CD4-positive, alpha-beta T cell treated with Interleukin-17A for 1 hour (primary cell): ENCODE measurements around the gene ACBD6.

Experiments used
- DNase-seq: peaks from one replicate; pipeline ENCODE4 v3.0.0-alpha.2; 2020

Gene ACBD6

GRCh38 chr1:180251526-180252305 lies 250.7 kb downstream of the ACBD6 start:
- no peak for DNase-seq

- DNase-seq: no peak
Observed at GRCh38 chr1:180250883-180251509, 251.4 kb downstream of the ACBD6 start.

- DNase-seq: no peak
Observed at GRCh38 chr1:180250499-180250770, 251.9 kb downstream of the ACBD6 start.

DNA sequence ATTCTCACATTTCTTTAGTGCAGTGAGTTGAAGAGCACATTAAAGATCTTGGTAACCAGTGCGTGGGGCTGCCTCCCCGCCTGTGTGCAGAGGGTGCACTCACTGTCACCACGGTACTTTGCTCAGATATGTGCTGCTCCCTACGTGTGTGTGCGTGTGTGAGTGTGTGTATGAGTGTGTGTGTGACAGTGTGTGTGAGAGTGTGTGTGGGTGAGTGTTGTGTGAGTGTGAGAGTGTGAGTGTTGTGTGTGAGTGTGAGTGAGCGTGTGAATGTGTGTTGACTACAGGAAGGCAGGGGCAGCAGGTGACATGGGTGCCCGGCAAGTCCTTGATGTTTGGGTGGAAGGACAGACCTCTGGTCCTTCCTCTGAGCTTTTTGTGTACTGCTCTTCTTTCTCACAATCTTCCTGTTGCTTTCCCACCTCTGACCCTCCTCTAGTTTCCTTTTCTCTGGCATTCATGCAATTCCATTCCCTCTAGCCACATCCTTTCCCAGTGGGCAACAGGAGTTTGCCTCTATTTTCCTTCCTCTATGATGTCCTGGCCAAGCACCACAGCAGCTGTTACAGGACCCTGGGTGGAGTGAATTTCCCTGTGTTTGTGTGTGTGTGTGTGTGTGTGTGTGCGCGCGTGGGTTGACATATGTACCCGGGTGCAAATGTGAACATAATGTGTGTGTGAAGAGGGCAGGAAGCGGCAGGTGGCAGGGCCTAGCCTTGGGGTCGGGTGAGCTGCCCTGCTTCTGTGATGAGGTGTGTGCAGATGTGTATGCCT lies 252.5 kb downstream of the ACBD6 start:
- no peak for DNase-seq

DNA sequence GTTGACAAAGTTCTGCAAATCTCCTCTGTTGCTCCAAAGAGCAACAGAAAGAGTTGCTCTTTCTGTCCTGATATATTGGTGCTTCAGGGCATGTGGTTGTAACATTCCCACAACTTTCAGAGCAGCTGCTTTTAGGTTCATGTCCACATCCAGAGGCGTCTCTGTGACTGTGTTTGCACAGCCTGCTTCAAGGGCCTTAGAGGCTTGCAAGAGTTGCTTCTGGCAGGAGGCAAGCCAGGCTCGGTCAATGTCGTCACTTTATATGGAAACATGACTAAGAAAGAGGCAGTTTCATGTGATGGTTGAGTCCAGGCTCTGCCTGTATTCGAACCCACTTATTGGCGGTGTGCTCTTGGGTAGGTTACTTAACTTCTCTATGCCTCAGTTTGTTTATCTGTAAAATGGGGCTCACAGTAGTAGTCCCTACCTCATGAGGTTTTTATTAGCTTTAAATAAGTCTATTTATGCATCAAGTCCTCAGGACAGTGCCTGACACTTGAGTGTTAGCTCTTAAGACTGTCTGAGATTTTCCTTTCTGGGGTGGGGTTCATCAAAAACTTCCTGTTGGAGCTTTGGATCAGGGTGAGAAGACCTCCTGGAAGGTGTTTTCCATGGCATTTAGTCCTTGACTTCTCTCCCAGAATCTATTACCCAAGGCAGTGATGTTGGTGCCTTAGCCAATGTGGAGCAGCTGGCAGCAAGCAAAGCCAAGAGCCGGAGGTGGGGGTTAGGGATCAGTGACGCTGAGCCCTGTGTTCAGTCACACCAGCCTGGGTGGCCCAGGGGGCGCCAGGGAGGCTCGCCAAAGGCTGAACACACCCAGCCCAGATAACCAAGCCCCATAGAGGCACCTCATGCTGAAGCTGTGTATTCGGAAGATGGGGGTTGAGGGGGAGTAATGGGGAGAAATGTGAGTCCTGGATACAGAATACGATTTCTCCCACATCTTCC lies 253.4 kb downstream of the ACBD6 start:
- no peak for DNase-seq

DNA sequence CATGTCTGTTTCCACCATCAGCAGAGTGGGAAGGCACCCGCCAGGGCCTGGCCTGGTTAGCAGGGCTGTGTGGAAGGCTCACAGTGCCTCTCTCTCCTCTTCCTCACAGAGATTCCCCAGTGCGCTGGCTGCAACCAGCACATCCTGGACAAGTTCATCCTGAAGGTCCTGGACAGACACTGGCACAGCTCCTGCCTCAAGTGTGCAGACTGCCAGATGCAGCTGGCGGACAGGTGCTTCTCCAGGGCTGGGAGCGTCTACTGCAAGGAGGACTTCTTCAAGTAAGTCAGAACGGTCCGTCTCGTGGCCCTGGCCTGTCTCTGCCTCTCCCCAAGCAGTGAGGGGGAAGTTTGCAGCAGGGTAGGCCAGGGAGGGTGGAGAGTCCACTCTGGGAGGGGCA lies 254.2 kb downstream of the ACBD6 start:
- no peak for DNase-seq

DNA sequence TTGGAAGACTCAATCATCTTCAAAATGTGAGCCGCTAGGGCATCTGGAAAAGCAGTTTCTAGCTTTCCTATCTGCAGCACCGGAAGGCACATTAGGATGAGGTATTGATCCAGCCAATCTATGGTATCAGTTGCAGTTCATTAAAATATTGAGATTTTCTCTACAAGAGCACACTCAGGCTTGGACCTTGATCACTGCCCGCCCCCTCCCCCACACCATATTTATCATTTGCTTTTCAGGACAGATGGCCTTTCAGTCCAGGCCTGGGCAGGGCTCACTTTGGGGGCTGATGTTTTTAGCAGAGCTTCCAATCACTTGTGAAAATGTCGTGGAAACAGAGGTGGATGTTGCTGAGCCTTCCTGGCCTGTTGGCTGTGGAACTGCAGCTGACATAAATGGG lies 254.8 kb downstream of the ACBD6 start:
- DNase-seq: no peak

GRCh38 chr1:180247061-180247460 lies 255.3 kb downstream of the ACBD6 start:
- DNase-seq: no peak

- DNase-seq: no peak
Observed at GRCh38 chr1:180246579-180246978, 255.8 kb downstream of the ACBD6 start.

DNA sequence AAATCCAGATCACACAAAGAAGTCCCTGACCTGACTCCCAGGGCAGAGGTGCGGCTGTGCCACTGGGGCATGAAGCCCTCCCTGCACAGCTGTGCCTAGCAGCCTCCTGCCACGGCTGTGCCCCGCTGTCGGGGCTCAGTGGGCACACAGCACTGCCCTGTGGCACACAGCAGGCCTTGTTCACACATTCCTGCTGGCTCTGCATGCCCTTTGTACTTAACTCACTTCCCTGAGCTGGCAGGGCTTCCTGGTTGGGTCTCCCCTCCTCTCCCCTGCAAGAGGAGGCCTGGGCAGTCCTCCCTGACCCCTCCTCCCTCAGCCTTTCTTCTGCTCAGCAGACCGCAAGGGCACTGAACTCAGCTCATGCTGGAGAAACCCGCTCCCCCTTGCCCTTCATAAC lies 257.5 kb downstream of the ACBD6 start:
- no peak for DNase-seq

GRCh38 chr1:180243517-180244221 lies 258.7 kb downstream of the ACBD6 start:
- DNase-seq: no peak

DNA sequence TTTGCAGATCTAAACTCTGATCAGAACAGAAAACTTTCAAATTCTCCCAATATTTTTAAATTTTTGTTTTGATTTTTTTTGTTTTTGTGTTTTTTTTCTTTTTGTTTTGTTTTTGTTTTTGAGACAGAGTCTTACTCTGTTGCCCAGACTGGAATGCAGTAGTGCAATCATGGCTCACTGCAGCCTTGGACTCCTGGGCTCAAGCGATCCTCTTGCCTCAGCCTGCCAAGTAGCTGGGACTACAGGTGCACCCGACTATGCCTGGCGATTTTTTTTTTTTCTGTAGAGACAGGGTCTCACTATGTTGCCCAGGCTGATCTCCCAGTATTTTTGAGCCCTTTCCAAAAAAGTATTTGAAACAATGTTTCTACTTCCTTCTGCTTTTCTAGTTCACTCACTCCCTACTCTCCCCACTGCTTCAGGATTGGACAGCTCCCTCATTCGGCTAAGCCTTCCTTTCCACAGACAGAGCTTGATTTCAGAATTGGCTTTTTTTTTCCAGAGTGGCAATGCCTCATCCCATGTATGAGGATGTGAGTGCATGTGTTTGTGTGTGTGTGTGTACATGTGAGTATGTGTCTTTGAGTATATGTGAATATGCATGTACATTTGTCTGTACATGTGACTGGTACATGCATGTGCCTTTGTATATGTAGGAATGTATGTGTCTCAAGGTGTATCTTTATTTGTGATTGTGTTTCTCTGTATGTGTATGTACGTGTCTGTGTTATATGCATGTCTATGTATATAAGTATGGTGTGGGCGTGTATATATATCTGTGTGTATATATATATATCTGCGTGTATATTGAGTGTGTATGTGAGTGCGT lies 260.4 kb downstream of the ACBD6 start:
- DNase-seq: no peak

DNA sequence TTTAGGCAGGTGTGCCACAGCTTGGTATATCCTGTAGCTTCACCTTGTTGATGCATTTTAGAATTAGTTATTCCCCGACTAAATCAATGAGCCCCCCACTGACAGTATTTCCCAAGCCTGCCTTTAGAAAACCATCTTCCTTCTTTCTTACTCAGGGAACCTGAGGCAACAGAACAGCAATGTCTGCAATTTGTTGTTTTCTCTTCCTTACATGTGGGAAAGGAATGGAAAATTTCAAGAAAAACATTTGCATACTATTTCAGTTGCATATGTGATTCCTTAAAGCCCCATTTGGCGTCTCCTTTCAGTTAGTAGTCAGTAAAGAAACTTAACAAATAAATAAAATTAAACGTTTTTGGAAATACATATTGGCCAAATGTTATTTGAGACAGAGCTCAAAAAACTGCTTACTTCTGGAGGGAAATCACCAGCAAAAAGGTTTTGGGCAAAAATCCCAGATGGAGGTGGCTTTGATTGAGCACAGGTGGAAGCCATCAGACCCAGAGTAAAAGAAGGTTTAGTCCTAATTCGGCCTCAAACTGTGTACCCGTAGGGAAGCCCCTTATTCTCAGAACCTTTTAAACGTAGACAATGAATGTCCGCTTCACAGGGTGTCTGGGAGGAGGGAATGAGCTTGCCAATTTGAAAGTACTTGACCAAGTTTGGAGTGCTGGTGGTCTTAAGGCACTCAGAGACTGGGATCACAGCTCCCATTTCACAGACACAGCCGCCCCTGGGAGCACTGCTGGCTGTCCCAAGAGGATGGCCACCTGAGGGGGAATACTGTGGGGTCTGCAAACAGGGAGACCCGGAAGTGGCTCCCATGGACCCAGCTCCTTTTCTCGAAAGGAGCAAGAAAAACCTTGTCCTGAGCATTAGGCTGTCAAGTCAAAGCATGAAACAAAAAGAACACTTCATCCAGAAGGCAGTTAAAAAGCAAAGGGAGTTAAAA lies 263.0 kb downstream of the ACBD6 start:
- DNase-seq: no peak

DNA sequence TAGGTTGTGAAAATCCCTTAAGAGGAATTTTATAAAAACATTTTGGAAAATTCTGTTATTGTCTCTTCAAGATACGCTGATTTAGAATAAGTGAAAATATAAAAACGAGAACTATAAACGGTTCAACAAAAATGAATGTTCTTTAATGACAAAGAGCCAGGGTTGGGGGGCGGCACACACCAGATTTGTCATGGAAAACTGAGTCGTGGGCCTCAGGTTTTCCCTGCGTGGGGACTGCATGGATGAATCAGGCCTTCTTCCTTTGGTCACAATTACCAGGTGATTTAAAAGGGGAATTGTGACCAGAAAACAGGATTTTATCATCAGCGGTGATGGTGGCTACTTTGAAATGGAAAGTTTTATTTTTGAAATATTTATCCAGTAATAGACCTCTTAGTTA lies 263.7 kb downstream of the ACBD6 start:
- no peak for DNase-seq
